NCI-H2227 (cell line): Measurements from ENCODE around the gene NFKBIE.

ENCODE experiments used
- DNase-seq: peaks from one replicate; lab custom pipeline; 2025; ENCODE audit not compliant: unreplicated experiment; lab: John Stamatoyannopoulos, UW

NFKBIE gene

DNA sequence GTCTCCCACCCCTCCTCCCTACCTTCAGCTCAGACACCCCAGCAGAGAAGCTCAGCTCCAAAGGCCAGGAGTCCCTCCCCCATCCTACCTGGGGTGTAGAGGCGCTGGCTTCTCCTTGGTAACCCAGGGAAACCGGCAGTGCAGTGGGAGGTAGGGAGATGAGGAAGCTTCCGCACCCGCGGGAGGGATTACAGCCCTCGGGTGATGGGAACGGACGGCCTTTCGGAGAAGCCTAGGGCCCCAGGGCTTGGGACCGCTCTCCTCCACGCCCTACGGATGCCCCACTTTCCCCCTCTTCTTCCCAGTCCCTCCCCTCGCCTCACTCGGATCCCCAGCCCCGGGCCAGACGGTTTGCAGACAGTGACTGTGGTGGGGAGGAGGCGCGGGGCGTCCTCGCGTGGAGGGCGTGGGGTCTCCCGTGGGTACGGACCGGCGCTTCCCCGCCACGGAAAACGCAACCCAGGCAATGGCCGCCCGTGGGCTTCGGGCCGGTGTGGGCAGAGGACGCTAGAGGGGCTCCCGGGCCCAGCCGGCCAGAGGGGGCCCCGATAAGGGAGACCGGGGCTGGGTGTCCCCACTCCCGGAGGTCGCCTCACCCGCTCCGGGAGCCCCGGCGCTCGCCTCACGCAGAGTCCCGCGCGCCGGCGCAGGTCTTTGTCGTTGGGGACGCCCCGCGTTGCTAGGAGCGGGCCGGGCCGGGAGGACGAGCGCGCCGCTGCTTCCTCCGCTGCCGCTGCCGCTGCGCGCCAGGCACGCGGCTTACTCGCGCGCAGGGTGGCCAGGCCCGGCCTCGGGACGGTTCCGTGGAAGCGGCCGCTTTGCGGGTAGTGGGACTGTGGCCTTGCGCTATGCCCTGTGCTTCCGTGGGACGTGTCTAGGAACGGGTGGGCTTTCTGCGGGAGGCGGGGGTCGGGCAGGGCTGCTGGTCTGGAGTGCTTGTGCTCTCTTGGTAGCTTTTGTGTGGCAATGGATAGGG lies 32.0 kb upstream of the NFKBIE start:
- peak; percentile 75 for DNase-seq

DNA sequence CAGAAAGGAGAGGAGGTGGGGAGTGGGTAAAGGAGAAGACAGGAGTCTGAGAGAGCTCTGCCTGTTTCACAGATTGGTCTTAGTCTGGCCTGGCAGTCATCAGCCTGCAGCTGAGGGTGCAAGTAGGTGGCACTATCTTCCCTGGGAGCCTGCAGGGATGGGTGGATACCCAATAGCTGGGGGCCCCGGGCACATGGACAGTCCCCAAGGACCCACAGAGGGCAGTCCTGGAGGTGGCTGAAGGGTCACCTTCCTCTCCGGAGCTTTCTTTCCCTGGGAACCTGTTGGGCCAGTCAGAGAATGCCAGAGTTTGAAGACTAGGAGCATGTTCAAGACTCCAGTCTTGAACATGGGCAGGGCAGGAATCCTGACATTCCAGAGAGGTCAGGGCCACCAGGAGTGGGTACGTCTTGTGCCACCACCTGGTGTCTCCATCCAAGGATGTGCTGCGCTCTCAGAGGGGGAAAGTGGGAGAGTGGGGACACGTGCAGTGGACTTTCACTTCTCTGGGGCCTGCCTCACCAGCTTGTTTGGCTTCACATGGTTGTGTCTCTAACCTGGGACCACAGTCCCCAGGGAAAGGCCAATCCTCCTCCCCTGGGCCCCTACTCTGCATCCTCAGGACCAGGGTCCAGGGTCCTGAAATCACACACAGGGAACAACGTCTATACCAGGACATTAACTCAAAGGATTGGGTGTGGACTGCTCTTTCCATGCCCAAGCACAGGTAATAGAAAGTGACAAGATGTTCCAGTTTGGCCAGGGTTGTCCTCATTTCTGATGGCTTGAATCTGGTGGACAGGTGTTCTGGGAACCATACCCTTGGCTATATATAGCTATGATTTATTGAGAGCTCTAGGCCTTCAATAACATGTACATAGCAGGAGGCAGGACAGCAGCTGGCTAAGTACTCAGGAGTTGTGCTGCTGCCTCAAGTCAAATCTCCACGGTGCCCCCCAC lies 29.8 kb upstream of the NFKBIE start:
- no peak for DNase-seq

GRCh38 chr6:44292661-44293365 lies 27.5 kb upstream of the NFKBIE start:
- DNase-seq: no peak

DNA sequence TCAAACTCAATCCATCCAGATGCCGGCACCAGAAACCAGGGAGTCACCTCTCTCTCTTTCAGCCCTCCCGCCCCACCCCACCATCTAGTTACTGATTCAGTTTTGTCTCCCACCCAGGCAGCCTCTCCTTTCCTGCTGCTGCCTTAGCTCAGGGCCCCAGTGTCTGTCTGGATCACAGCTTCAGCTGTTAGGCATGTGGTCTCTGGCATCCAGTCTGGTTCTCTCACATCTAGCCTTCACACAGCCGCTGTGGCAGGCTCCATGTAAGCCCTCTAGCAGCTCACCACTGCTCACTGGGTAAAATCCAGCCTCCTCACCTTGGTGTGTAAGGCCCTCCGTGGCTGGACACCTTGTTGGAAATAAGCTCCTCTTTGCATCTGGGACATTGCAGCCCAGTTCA lies 26.5 kb upstream of the NFKBIE start:
- no peak for DNase-seq

DNA sequence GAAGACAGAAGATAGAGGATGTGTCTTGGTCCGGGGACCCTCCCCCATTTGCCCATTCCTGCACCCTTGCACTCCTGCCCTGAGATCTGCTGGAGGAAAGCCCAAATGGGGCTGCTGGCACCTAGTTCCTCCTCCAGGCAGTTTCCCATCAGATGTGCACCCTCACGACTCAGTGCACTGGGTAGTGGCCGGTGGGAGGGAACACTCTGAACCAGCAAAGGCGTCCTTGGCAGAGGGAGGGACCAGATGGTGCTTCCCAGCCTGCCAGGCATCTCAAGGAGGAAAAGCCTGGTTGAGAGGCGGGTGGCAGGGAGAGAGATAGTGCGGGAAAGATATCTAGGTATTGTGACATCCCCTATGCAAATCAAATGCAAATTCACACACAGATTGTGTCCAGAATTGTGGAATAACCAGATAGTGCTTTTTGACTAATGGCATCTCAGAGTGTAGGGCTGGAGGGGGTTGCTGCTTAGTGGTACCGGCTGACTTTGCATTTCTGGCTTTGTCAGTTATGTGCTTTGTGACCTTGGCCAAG lies 24.4 kb upstream of the NFKBIE start:
- peak; percentile 6 for DNase-seq

- DNase-seq: no peak
Measured at GRCh38 chr6:44286747-44287146, 21.4 kb upstream of the NFKBIE start.

- no peak for DNase-seq
Measured at GRCh38 chr6:44286285-44286565, 20.9 kb upstream of the NFKBIE start.

DNA sequence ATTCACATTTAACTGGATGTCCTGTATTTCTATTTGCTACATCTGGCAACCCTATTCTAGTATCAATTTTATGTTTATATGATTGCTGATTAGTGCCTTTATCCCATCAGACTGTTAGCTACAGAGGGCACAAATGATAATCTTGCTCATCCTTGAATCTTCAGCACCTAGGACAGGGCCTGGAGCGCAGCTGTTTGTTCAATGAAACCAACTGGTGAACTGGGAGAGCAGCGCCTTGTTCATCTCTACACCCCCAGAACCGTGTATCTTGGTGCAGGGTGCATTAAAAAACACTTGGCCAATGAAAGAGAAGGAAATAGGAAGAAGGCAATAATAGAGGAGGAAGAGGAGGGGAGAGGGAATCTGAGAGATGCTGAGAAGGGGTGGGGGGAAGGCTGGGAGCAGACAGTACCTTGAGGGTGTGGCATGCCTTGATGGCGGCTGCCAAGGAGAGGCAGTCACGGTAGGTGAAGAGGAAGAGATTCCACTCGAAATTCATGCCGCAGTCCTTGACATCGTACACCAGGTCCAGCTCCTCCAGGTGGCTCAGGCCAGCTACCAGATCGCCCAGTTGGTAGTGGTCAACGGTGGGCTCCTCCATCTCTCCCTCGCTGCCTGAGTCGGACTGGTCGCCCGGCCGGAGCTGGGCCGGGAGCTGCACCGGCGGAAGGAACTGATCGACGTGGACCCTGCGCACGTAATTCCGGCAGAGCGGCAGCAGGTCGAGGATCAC lies 20.4 kb upstream of the NFKBIE start:
- DNase-seq: no peak

GRCh38 chr6:44284867-44285266 lies 19.5 kb upstream of the NFKBIE start:
- DNase-seq: no peak

- DNase-seq: no peak
Measured at GRCh38 chr6:44284121-44284520, 18.8 kb upstream of the NFKBIE start.

- DNase-seq: no peak
Measured at GRCh38 chr6:44278774-44279697, 13.7 kb upstream of the NFKBIE start.

GRCh38 chr6:44278315-44278714 lies 13.0 kb upstream of the NFKBIE start:
- DNase-seq: no peak

GRCh38 chr6:44277763-44278162 lies 12.4 kb upstream of the NFKBIE start:
- no peak for DNase-seq

GRCh38 chr6:44276667-44277640 lies 11.6 kb upstream of the NFKBIE start:
- DNase-seq: no peak

GRCh38 chr6:44275749-44276648 lies 10.6 kb upstream of the NFKBIE start:
- no peak for DNase-seq

GRCh38 chr6:44275271-44275748 lies 10.0 kb upstream of the NFKBIE start:
- no peak for DNase-seq

GRCh38 chr6:44273617-44274016 lies 8.3 kb upstream of the NFKBIE start:
- DNase-seq: no peak
